Natural killer cell (primary cell): ENCODE data around the gene FOXC1. TPM values are rescaled to one million over a fixed set of nuclear protein-coding genes. Genes with fewer than 3 reads are reported as not detected.

Experiments used
- ATAC-seq, 3 donors: fragments of 150-1000 bp in 2 of 3; fragments of 200-7000 bp in 1 of 3; cut with Tn5 transposase; 1 replicate in 1 of 3; 2 replicates in 2 of 3; pipeline ENCODE4 v1.10.0; 2021; ENCODE audit warnings: mild to moderate bottlenecking in 2 of 3, moderate library complexity in 2 of 3
- DNase-seq, 2 donors: peaks; one replicate each; pipeline versions ENCODE4 v3.0.0 to v3.0.0-alpha.2; 2013 to 2021; ENCODE audit warnings: mixed read lengths in 1 of 2
- H3K27ac ChIP-seq: one replicate; pipeline ENCODE4 v1.5.1; 2013; ENCODE audit warnings: mild to moderate bottlenecking, low read length
- H3K27me3 ChIP-seq: one replicate; pipeline ENCODE4 v1.6.1; 2013; ENCODE audit warnings: low read length; ENCODE audit not compliant: control insufficient read depth, insufficient read depth
- H3K36me3 ChIP-seq: one replicate; pipeline ENCODE4 v1.6.1; 2013; ENCODE audit warnings: low read length; ENCODE audit not compliant: control insufficient read depth, insufficient read depth
- H3K4me1 ChIP-seq: one replicate; pipeline ENCODE4 v1.6.1; 2013; ENCODE audit warnings: low read length; ENCODE audit not compliant: control insufficient read depth, insufficient read depth
- H3K4me3 ChIP-seq: one replicate; pipeline ENCODE4 v1.5.1; 2013; ENCODE audit warnings: low read length
- H3K9me3 ChIP-seq: one replicate; pipeline ENCODE4 v1.6.1; 2013; ENCODE audit warnings: low read length; ENCODE audit not compliant: control insufficient read depth, insufficient read depth
- H3K27ac Mint-ChIP-seq, 2 donors: one replicate each; pipeline ENCODE4 v1.8.0; 2022; ENCODE audit warnings: mild to moderate bottlenecking in 2 of 2, mixed read lengths in 2 of 2, moderate library complexity in 1 of 2
- H3K27me3 Mint-ChIP-seq, 2 donors: one replicate each; pipeline ENCODE4 v1.8.0; 2022; ENCODE audit warnings: low read depth in 2 of 2, mixed read lengths in 2 of 2
- H3K36me3 Mint-ChIP-seq: one replicate; pipeline ENCODE4 v1.8.0; 2022; ENCODE audit warnings: mixed read lengths
- H3K4me1 Mint-ChIP-seq, 2 donors: one replicate each; pipeline ENCODE4 v1.8.0; 2022; ENCODE audit warnings: mixed read lengths in 2 of 2
- H3K4me3 Mint-ChIP-seq: one replicate; pipeline ENCODE4 v1.8.0; 2022; ENCODE audit warnings: mild to moderate bottlenecking, moderate library complexity, mixed read lengths
- H3K9me3 Mint-ChIP-seq, 2 donors: one replicate each; pipeline ENCODE4 v1.8.0; 2022; ENCODE audit warnings: mixed read lengths in 2 of 2
- whole genome bisulfite sequencing: methylation state at CpG from one replicate; pipeline ENCODE4 v1.1.7; 2013; ENCODE audit warnings: missing lambda C conversion rate; ENCODE audit not compliant: insufficient coverage; 5-methylcytosine and 5-hydroxymethylcytosine counted together
- intact Hi-C: fragments of 100-400 bp; cut with micrococcal nuclease; formaldehyde crosslinking; loops from one replicate; pipeline ENCODE4 v1.14.2; 2022
- total RNA-seq, 4 donors: library from RNA; stranded (reverse); fragments of 120-200 nt in 1 of 4; gene quantifications; one replicate each; pipeline versions ENCODE4 v1.2.3 to v1.2.4, GENCODE V29; 2013 to 2022
- TF ChIP-seq, protein P1 (sequence below): fragments of 200-600 bp; IDR thresholded peaks from one replicate; pipeline ENCODE4 v1.8.0; 2022; ENCODE audit warnings: antibody characterized with exemption

Gene FOXC1
- total RNA-seq, 3 donors from 2014 or later (not counting 1 experiment from before 2014, with no cell fraction given) = 0.16 to 0.21 TPM; not detected in 1

DNA sequence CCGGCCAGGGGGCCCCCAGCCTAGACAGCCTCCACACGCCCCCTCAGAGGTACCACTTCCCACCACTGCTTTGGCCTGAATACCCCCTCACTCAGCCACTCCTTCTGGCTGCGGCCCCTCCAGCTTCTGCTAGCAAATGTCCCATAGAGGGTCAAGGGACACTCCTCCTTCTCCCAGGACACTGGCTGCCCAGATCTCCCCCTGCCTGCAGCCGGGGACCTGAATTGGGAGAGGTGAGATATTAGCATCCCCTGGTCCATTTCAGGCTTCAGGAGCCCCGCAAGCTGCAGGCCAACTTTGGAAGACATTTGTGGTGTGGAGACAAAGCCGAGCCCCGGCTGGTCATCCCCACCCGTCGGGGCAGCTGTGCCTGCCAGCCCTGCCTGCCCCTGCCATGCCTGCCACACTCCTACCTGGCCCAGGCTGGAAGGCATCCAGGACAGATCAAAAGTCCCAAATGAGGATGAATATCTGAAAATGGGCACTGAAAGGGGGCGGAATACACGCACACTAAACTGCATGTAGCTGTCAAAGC lies 32.5 kb upstream of the FOXC1 start:
- Mint-ChIP-seq H3K9me3 (no peaks in the 10 kb centered on the region), H3K4me3 (no peak overlapping the region), H3K36me3 (peaks cover 4% of the 10 kb centered on the region), H3K4me1 (no peaks in the 10 kb centered on the region), H3K27ac (no peak overlapping the region), H3K27me3 (peaks cover 0 to 5% of the 10 kb centered on the region in 2 donors)
- ATAC-seq (no peak), DNase-seq (no peak)
- H3K27me3 ChIP-seq = no peaks in the 10 kb centered on the region
- intact Hi-C loops = no loop called here
- H3K36me3 ChIP-seq = no peaks in the 10 kb centered on the region
- no peak overlapping the region for H3K4me3 ChIP-seq
- no peaks in the 10 kb centered on the region for H3K4me1 ChIP-seq
- H3K27ac ChIP-seq = no peak overlapping the region
- TF ChIP-seq, protein P1, sequence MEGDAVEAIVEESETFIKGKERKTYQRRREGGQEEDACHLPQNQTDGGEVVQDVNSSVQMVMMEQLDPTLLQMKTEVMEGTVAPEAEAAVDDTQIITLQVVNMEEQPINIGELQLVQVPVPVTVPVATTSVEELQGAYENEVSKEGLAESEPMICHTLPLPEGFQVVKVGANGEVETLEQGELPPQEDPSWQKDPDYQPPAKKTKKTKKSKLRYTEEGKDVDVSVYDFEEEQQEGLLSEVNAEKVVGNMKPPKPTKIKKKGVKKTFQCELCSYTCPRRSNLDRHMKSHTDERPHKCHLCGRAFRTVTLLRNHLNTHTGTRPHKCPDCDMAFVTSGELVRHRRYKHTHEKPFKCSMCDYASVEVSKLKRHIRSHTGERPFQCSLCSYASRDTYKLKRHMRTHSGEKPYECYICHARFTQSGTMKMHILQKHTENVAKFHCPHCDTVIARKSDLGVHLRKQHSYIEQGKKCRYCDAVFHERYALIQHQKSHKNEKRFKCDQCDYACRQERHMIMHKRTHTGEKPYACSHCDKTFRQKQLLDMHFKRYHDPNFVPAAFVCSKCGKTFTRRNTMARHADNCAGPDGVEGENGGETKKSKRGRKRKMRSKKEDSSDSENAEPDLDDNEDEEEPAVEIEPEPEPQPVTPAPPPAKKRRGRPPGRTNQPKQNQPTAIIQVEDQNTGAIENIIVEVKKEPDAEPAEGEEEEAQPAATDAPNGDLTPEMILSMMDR = no peak
- 88% methylated on average over 11 of the region's 11 CpGs for WGBS
- no peaks in the 10 kb centered on the region for H3K9me3 ChIP-seq

GRCh38 chr6:1577896-1578745 lies 31.6 kb upstream of the FOXC1 start:
- H3K9me3 ChIP-seq = no peaks in the 10 kb centered on the region
- H3K4me3 Mint-ChIP-seq = no peak overlapping the region
- DNase-seq (no peak), ATAC-seq (no peak)
- H3K36me3 ChIP-seq = no peaks in the 10 kb centered on the region
- no peaks in the 10 kb centered on the region for H3K4me1 ChIP-seq
- H3K9me3 Mint-ChIP-seq = no peaks in the 10 kb centered on the region
- TF ChIP-seq, protein P1 = no peak
- no peak overlapping the region for H3K4me3 ChIP-seq
- H3K36me3 Mint-ChIP-seq = no peaks in the 10 kb centered on the region
- no peak overlapping the region for H3K27ac ChIP-seq
- no peaks in the 10 kb centered on the region for H3K27me3 ChIP-seq
- intact Hi-C loops = no loop called here
- WGBS = 81% methylated on average over 18 of the region's 19 CpGs
- H3K27ac Mint-ChIP-seq = no peak overlapping the region
- H3K4me1 Mint-ChIP-seq = no peaks in the 10 kb centered on the region
- peaks cover 0 to 5% of the 10 kb centered on the region in 2 donors for H3K27me3 Mint-ChIP-seq

GRCh38 chr6:1579096-1579495 lies 30.6 kb upstream of the FOXC1 start:
- DNase-seq = no peak
- no peaks in the 10 kb centered on the region for H3K36me3 Mint-ChIP-seq
- peaks cover 0 to 5% of the 10 kb centered on the region in 2 donors for H3K27me3 Mint-ChIP-seq
- no peaks in the 10 kb centered on the region for H3K9me3 Mint-ChIP-seq
- H3K36me3 ChIP-seq = no peaks in the 10 kb centered on the region
- TF ChIP-seq, protein P1 = no peak
- intact Hi-C loops = no loop called here
- no peaks in the 10 kb centered on the region for H3K4me1 Mint-ChIP-seq
- ATAC-seq = no peak
- H3K27ac ChIP-seq = no peak overlapping the region
- H3K27me3 ChIP-seq = no peaks in the 10 kb centered on the region
- no peaks in the 10 kb centered on the region for H3K4me1 ChIP-seq
- no peak overlapping the region for H3K4me3 ChIP-seq
- no peaks in the 10 kb centered on the region for H3K9me3 ChIP-seq
- WGBS = 87% methylated on average over 5 of the region's 5 CpGs
- no peak overlapping the region for H3K4me3 Mint-ChIP-seq
- no peak overlapping the region for H3K27ac Mint-ChIP-seq
